DOHH2 (cell line): ENCODE data around the gene JMY.

Experiments
- H3F3A ChIP-seq: fragments of 200-600 bp; sonication (generic), shearing (Covaris generic); 2 replicates; pipeline ENCODE4 v1.6.0; 2016; ENCODE audit warnings: antibody characterized with exemption, mild to moderate bottlenecking; ENCODE audit not compliant: control insufficient read depth, insufficient read depth
- H3K27ac ChIP-seq: fragments of 200-600 bp; sonication (generic); 2 replicates; pipeline ENCODE4 v1.5.1; 2014; ENCODE audit warnings: low read depth, mild to moderate bottlenecking, low read length, moderate library complexity
- H3K27me3 ChIP-seq: fragments of 200-600 bp; sonication (generic); 2 replicates; pipeline ENCODE4 v1.6.1; 2014; ENCODE audit warnings: mild to moderate bottlenecking, low read length, mixed read lengths; ENCODE audit not compliant: control insufficient read depth
- H3K36me3 ChIP-seq: fragments of 200-600 bp; sonication (generic); 2 replicates; pipeline ENCODE4 v1.6.1; 2014; ENCODE audit warnings: mild to moderate bottlenecking, low read length, moderate library complexity, mixed read lengths; ENCODE audit not compliant: control insufficient read depth
- H3K4me1 ChIP-seq: fragments of 200-600 bp; sonication (generic); 2 replicates; pipeline ENCODE4 v1.6.1; 2014; ENCODE audit warnings: mild to moderate bottlenecking, low read length, mixed read lengths; ENCODE audit not compliant: control insufficient read depth
- H3K4me2 ChIP-seq: fragments of 200-600 bp; sonication (generic); 2 replicates; pipeline ENCODE4 v1.6.0; 2014; ENCODE audit warnings: mild to moderate bottlenecking, low read length, moderate library complexity
- H3K4me3 ChIP-seq: fragments of 200-600 bp; sonication (generic); 2 replicates; pipeline ENCODE4 v1.5.1; 2014; ENCODE audit warnings: mild to moderate bottlenecking, low read length, mixed read lengths
- H3K79me2 ChIP-seq: fragments of 200-600 bp; sonication (generic); 2 replicates; pipeline ENCODE4 v1.6.1; 2014; ENCODE audit warnings: mild to moderate bottlenecking, low read length, mixed read lengths; ENCODE audit not compliant: control insufficient read depth
- H3K9me2 ChIP-seq: fragments of 200-600 bp; sonication (generic); replicated peaks from 2 replicates; pipeline ENCODE4 v1.6.1; 2014; ENCODE audit warnings: mild to moderate bottlenecking, low read length, mixed read lengths; ENCODE audit not compliant: control insufficient read depth
- H3K9me3 ChIP-seq: fragments of 200-600 bp; sonication (generic); 2 replicates; pipeline ENCODE4 v1.6.1; 2014; ENCODE audit warnings: antibody characterized with exemption, low read length, mixed read lengths; ENCODE audit not compliant: control insufficient read depth, insufficient read depth
- H4K20me1 ChIP-seq: fragments of 200-600 bp; sonication (generic); 2 replicates; pipeline ENCODE4 v1.6.0; 2014; ENCODE audit warnings: low read depth, mild to moderate bottlenecking, antibody characterized with exemption, low read length, moderate library complexity; ENCODE audit not compliant: control insufficient read depth, insufficient read depth
- EZH2phosphoT487 ChIP-seq: fragments of 200-600 bp; sonication (generic); IDR thresholded peaks from 2 replicates; pipeline ENCODE4 v1.6.1; 2017; ENCODE audit warnings: borderline replicate concordance, mild to moderate bottlenecking, antibody characterized with exemption, low read length, moderate library complexity, mixed read lengths
- TF ChIP-seq, protein P1 (sequence below): fragments of 200-600 bp; sonication (generic); IDR thresholded peaks from one replicate; pipeline ENCODE4 v1.5.1; 2014; ENCODE audit warnings: antibody characterized with exemption, mild to moderate bottlenecking, low read depth, low read length; ENCODE audit not compliant: poor library complexity, severe bottlenecking

Gene JMY

GRCh38 chr5:79258801-79259200 lies 22.9 kb downstream of the JMY start:
- Histone ChIP-seq H3F3A (no peaks in the 10 kb centered on the region), H4K20me1 (no peaks in the 10 kb centered on the region), H3K36me3 (no peaks in the 10 kb centered on the region), H3K27me3 (no peaks in the 10 kb centered on the region), H3K79me2 (peaks cover 2% of the 10 kb centered on the region; the same call in 1 of the 2 replicates), H3K4me3 (no peak overlapping the region), H3K4me1 (peaks cover 11% of the 10 kb centered on the region), H3K27ac (no peak overlapping the region), H3K9me3 (no peaks in the 10 kb centered on the region), H3K9me2 (no peaks in the 10 kb centered on the region), H3K4me2 (no peak overlapping the region)
- TF ChIP-seq, protein P1, sequence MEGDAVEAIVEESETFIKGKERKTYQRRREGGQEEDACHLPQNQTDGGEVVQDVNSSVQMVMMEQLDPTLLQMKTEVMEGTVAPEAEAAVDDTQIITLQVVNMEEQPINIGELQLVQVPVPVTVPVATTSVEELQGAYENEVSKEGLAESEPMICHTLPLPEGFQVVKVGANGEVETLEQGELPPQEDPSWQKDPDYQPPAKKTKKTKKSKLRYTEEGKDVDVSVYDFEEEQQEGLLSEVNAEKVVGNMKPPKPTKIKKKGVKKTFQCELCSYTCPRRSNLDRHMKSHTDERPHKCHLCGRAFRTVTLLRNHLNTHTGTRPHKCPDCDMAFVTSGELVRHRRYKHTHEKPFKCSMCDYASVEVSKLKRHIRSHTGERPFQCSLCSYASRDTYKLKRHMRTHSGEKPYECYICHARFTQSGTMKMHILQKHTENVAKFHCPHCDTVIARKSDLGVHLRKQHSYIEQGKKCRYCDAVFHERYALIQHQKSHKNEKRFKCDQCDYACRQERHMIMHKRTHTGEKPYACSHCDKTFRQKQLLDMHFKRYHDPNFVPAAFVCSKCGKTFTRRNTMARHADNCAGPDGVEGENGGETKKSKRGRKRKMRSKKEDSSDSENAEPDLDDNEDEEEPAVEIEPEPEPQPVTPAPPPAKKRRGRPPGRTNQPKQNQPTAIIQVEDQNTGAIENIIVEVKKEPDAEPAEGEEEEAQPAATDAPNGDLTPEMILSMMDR = no peak
- no peak for TF ChIP-seq EZH2phosphoT487

DNA sequence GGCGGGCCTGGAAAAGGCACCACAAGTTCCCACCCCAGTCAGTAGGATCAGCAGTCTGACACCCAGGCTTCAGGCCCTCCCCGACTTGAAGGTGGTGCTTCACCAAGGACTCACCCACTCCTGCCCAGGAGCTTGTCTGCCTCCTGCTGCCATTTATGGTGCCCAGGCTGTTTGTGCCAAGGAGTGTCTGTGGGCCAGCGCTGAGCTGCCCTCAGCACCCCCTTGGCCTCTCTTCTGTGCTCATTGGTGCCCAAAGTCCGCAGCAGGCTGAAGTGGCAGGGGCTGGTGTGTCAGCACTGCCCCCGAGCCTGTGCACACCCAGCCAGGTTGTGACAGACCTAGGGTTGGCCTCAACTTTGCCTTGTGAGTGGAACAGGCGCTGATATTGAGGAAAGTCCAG lies 23.5 kb downstream of the JMY start:
- H3K36me3 ChIP-seq = no peaks in the 10 kb centered on the region
- H3K27me3 ChIP-seq = no peaks in the 10 kb centered on the region
- no peaks in the 10 kb centered on the region for H4K20me1 ChIP-seq
- H3F3A ChIP-seq = no peaks in the 10 kb centered on the region
- H3K79me2 ChIP-seq = peaks cover 2% of the 10 kb centered on the region; the same call in 1 of the 2 replicates
- H3K9me2 ChIP-seq = no peaks in the 10 kb centered on the region
- no peak for TF ChIP-seq EZH2phosphoT487
- TF ChIP-seq, protein P1 = no peak
- peaks cover 11% of the 10 kb centered on the region for H3K4me1 ChIP-seq
- H3K4me3 ChIP-seq = no peak overlapping the region
- no peaks in the 10 kb centered on the region for H3K9me3 ChIP-seq
- H3K4me2 ChIP-seq = no peak overlapping the region
- no peak overlapping the region for H3K27ac ChIP-seq

DNA sequence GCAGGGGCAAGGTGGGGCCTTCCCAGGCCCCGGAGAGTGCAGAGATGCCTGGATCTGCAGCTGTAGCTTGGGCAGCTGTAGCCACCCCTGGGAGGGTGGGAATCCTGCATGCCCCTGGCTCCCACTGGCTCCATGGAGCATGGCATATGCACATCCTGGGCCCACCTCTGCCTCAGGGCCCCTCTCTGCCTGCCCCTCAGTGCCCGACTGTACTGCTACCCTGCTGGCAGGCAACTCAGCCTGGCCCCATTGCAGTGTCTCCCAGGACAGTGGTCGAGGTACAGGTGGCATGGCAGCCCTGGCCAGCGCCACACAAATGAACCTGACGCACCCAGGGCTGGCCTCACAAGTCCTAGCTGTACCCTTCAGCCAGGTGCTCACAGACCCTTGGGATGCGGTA lies 23.9 kb downstream of the JMY start:
- H3K36me3 ChIP-seq = no peaks in the 10 kb centered on the region
- H3K4me2 ChIP-seq = no peak overlapping the region
- no peaks in the 10 kb centered on the region for H3F3A ChIP-seq
- no peaks in the 10 kb centered on the region for H4K20me1 ChIP-seq
- H3K27ac ChIP-seq = no peak overlapping the region
- H3K79me2 ChIP-seq = peaks cover 2% of the 10 kb centered on the region; the same call in 1 of the 2 replicates
- peaks cover 11% of the 10 kb centered on the region for H3K4me1 ChIP-seq
- TF ChIP-seq, protein P1 = no peak
- TF ChIP-seq EZH2phosphoT487 = no peak
- H3K4me3 ChIP-seq = no peak overlapping the region
- no peaks in the 10 kb centered on the region for H3K27me3 ChIP-seq
- no peaks in the 10 kb centered on the region for H3K9me3 ChIP-seq
- no peaks in the 10 kb centered on the region for H3K9me2 ChIP-seq

DNA sequence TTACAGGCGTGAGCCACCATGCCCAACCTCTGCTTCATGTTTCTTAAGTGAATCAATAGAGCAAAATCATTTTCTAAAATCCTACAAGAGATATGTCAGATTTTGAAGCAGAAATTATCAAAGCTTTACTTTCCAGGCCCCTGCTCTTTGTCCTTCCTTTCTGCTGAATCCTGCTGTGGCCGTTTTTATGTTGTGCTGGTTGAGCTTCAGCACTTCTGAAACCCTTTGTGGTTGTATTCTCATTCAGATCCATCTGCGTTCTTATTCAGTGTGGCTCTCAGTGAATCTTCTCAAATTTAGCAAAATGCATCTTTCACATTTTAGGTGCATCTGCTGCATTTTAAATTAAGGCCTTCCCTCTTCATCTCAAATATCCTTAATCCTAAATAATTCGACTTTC lies 26.0 kb downstream of the JMY start:
- Histone ChIP-seq H3K27me3 (no peaks in the 10 kb centered on the region), H4K20me1 (no peaks in the 10 kb centered on the region), H3K4me2 (no peak overlapping the region), H3K79me2 (no peaks in the 10 kb centered on the region), H3K4me1 (peaks cover 11% of the 10 kb centered on the region), H3K36me3 (no peaks in the 10 kb centered on the region), H3K9me2 (no peaks in the 10 kb centered on the region), H3K4me3 (no peak overlapping the region), H3K27ac (no peak overlapping the region), H3K9me3 (no peaks in the 10 kb centered on the region), H3F3A (no peaks in the 10 kb centered on the region)
- no peak for TF ChIP-seq EZH2phosphoT487
- TF ChIP-seq, protein P1 = no peak
